ENCODE results near the gene APOLD1. TPM values are rescaled to one million over a fixed set of nuclear protein-coding genes. Genes with fewer than 3 reads are reported as not detected.
"Not testable (repeated sequence)": the region's sequence is repeated elsewhere in the genome, so short reads cannot be mapped to it uniquely, and the experiment has no call there.

The APOLD1 gene
- total RNA-seq, 2 experiments from 2014 or later = 2.6 to 2.7 TPM

DNA sequence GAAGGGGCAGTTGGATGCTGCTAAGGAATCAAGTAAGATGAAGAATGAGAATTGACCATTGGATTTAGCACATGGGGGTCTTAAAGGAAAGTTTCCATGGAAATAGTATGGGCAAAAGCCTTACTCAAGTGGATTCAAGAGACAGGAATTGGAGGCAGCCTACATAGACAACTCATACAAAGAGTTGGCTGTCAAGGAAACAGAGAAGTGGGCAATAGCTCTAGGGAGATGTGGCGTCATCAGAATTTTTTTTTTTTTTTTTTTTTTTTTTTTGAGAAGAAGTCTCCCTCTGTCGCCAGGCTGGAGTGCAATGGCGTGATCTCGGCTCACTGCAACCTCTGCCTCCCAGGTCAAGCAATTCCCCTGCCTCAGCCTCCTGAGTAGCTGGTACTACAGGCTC is 16.2 kb downstream of the APOLD1 start:
- CTCF ChIA-PET, POLR2A ChIA-PET: not testable (repeated sequence)

GRCh38 chr12:12803186-12803585 is 17.7 kb downstream of the APOLD1 start:
- CTCF ChIA-PET = interaction anchor here (1.2 kb wide), 1 partner anchor 409 kb away, joined by 4 read pairs; no protein-coding TSS in a partner anchor
- POLR2A ChIA-PET = no interaction called here

- CTCF ChIA-PET = interaction anchor here (2.7 kb wide), 1 partner anchor 15 kb away, joined by 10 read pairs; no protein-coding TSS in a partner anchor
- POLR2A ChIA-PET = no interaction called here
Measured at GRCh38 chr12:12804011-12804410, 18.6 kb downstream of the APOLD1 start.

DNA sequence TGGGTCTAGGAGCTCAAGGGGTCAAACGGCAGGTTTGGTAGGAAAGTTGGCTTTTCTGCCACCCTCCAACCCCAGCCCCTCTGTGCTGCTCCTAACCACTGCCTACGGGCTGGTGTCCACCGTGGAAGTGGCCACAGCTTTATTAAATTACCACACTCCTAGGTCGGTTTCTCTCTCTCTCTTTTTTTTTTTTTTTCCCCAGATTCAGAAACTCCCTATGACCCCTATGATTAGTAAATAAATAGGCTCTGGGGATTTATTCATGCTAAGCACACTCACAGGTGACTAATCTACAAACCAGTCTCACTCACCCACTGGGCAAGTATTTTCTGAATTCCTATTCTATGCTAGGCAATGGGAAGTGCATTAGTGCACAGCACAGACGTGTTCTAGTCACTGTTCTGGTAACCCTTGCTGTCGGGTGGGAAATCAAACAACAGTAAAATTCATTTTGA is 19.0 kb downstream of the APOLD1 start:
- CTCF ChIA-PET = interaction anchor here (2.7 kb wide), 1 partner anchor 15 kb away, joined by 10 read pairs; no protein-coding TSS in a partner anchor
- POLR2A ChIA-PET = no interaction called here

GRCh38 chr12:12806784-12807516 is 21.5 kb downstream of the APOLD1 start:
- ChIA-PET POLR2A (interaction anchor here (0.7 kb wide), 1 partner anchor 17 kb away, joined by 3 read pairs; no protein-coding TSS in a partner anchor), CTCF (interaction anchor here (1.8 kb wide), 1 partner anchor 19 kb away, joined by 5 read pairs; no protein-coding TSS in a partner anchor)

GRCh38 chr12:12807517-12807903 is 22.1 kb downstream of the APOLD1 start:
- CTCF ChIA-PET = interaction anchor here (1.8 kb wide), 1 partner anchor 20 kb away, joined by 5 read pairs; no protein-coding TSS in a partner anchor
- POLR2A ChIA-PET = not testable (repeated sequence)

DNA sequence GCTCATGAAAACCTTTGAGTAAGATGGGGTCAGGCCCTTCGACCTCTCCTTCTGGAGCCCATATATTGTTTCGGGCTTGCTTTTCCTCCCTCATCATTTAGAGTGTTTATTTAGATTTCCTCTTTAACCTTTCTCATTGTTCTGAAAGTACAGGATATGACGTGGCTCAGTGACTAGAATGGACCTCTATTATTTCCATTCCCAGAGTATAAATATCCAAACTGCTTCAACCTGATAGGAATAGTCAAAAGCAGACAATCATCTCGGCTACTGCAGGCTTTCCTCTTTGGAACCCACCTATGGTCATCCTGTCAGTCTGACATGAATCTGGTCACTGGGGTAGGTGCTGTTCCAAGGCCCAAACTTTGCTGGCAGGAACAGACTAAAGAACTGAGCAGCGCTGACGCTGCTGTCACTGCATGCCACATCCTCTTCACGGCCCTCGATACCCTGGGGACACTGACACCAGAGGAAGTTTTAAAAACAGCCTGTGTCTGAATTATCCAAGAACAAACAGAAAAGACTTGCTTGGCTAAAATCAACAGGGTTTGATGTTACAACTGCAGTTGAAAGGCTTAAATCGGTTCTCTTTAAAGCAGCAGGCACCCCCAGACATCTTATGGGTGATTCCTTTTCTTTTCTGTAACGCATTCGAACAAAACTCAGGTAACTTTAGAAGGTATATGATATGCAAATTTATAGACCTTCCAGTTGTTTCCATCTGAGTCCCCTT is 22.7 kb downstream of the APOLD1 start:
- CTCF ChIA-PET = interaction anchor here (0.6 kb wide), 1 partner anchor 20 kb away, joined by 3 read pairs; no protein-coding TSS in a partner anchor
- POLR2A ChIA-PET = no interaction called here

DNA sequence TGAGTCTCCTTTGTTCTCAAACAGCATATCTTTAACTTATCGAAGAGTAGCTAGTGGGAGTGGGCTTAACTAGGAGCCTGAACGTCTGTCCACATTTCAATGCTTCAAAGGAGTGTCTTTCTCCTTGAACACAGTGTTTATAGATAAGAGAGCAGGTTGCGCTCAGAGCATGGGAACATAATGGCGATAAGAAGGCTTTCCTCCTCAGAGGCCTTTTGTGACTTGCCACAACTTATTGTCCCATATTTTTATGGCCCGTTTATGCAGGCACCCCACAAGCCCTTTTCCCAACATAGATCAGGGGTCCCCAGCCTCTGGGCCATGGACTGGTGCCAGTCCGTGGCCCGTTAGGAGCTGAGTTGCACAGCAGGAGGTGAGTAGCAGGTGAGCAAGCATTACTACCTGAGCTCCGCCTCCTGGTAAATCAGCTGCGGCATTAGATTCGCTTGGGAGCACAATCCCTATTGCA is 25.1 kb downstream of the APOLD1 start:
- ChIA-PET POLR2A (no interaction called here), CTCF (no interaction called here)

DNA sequence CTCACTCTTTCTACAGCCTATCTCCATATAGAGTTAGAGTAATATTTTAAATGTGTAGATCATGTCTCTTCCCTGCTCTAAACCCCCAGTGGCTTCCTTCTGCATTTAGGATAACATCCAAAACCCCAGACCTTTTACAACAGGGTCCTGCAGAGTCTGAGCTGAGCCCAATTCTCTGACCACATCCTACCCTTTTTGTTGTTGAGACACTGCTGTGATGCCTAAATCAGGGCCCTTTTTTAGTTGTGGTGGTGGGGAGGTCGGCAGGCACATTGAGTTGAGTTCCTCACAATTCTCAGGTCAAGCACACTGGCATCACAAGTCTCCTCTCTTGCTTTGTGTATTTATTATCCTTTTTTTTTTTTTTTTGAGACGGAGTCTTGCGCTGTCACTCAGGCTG is 25.9 kb downstream of the APOLD1 start:
- ChIA-PET CTCF (no interaction called here), POLR2A (no interaction called here)

DNA sequence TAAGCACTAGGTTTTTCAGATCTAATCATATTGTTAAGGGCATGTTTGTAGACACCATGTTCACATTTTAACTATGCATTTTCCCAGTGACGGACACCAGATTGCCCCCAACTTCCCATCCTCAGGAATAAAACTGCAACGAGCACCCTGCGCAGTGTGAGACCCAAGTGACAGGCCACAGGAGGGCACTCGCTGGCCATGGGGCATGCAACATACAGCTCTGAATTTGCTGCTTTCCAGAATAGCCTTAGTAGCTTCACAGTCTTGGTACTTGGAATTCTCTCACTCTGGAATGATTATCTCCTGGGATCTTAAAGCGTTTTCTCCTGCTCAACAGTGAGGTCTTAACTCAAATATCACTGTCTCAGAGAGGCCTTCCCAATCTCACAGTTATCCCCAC is 26.7 kb downstream of the APOLD1 start:
- ChIA-PET CTCF (interaction anchor here (1.4 to 2.2 kb wide), 2 partner anchors 19 to 23 kb away, joined by 4 to 18 read pairs; no protein-coding TSS in a partner anchor), POLR2A (interaction anchor here (0.6 kb wide), 1 partner anchor 224 kb away, joined by 4 read pairs; no protein-coding TSS in a partner anchor)

- CTCF ChIA-PET = interaction anchor here (1.4 to 2.2 kb wide), 2 partner anchors 20 to 24 kb away, joined by 4 to 18 read pairs; no protein-coding TSS in a partner anchor
- POLR2A ChIA-PET = interaction anchor here (0.6 kb wide), 2 partner anchors 224 to 478 kb away, joined by 3 to 4 read pairs; no protein-coding TSS in a partner anchor
Measured at GRCh38 chr12:12812618-12813119, 27.2 kb downstream of the APOLD1 start.

GRCh38 chr12:12813120-12814101 is 28.0 kb downstream of the APOLD1 start, which contains the start of gene DDX47:
TSS of gene DDX47 (plus strand) at chr12:12813346. CDS start at chr12:12813368, 22 bp downstream.
- CTCF ChIA-PET = interaction anchor here (0.9 to 2.2 kb wide), 6 partner anchors 13 to 77 kb away, joined by 3 to 18 read pairs (median 4); partner anchors contain the start of gene APOLD1
- POLR2A ChIA-PET = interaction anchor here (0.6 to 1.6 kb wide), 5 partner anchors 24 to 479 kb away, joined by 3 to 6 read pairs (median 4); no protein-coding TSS in a partner anchor

GRCh38 chr12:12817616-12818015 is 32.2 kb downstream of the APOLD1 start:
- CTCF ChIA-PET = no interaction called here
- POLR2A ChIA-PET = no interaction called here

DNA sequence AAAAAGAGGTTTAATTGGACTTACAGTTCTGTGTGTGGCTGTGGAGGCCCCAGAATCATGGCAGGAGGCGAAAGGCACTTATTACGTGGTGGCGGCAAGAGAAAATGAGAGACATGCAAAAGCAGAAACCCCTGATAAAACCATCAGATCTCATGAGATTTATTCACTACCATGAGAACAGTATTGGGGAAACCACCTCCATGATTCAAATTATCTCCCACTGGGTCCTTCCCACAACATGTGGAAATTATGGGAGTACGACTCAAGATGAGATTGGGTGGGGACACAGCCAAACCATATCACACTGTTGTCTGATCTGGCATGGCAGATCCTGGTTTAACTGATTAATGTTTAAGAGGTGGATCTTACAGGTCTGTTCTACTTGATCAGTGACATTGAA is 33.2 kb downstream of the APOLD1 start:
- ChIA-PET POLR2A (interaction anchor here (0.6 kb wide), 1 partner anchor 377 kb away, joined by 3 read pairs; no protein-coding TSS in a partner anchor), CTCF (interaction anchor here (1.7 kb wide), 1 partner anchor 19 kb away, joined by 4 read pairs; no protein-coding TSS in a partner anchor)

- POLR2A ChIA-PET = interaction anchor here (0.6 to 0.7 kb wide), 2 partner anchors 179 to 376 kb away, joined by 3 to 6 read pairs; no protein-coding TSS in a partner anchor
- CTCF ChIA-PET = interaction anchor here (1.7 kb wide), 1 partner anchor 19 kb away, joined by 4 read pairs; no protein-coding TSS in a partner anchor
Measured at GRCh38 chr12:12819221-12819620, 33.8 kb downstream of the APOLD1 start.

GRCh38 chr12:12819752-12820311 is 34.4 kb downstream of the APOLD1 start:
- POLR2A ChIA-PET = interaction anchor here (0.7 kb wide), 1 partner anchor 179 kb away, joined by 6 read pairs; no protein-coding TSS in a partner anchor
- CTCF ChIA-PET = interaction anchor here (1.7 kb wide), 1 partner anchor 18 kb away, joined by 4 read pairs; no protein-coding TSS in a partner anchor

DNA sequence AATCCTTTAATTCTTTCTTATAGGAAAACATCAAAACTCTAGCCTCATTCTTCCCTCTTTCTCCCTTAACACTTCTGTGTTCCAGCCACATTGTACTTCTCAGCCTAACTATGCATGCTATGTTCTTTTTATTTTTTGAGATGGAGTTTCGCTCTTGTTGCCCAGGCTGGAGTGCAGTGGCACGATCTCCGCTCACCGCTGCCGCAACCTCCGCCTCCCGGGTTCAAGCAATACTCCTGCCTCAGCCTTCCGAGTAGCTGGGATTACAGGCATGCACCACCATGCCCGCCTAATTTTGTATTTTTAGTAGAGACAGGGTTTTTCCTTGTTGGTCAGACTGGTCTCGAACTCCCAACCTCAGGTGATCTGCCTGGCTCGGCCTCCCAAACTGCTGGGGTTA is 34.9 kb downstream of the APOLD1 start:
- POLR2A ChIA-PET, CTCF ChIA-PET: not testable (repeated sequence)

DNA sequence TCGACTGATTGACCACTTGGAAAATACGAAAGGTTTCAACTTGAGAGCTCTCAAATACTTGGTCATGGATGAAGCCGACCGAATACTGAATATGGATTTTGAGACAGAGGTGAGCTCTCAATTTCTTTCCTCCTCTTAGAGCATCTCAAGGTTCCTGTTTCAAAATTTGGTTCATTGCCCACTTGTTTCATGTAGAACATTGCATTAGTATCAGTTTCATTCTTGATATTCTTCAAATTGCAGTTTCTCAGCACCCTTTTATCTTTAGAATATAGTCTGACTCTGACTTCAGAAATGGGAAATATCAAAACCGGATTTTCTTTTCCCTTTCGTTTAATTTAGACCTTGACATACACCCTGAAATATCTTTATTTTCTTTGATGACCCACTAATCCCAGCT is 36.5 kb downstream of the APOLD1 start:
- POLR2A ChIA-PET = no interaction called here
- CTCF ChIA-PET = interaction anchor here (1.0 kb wide), 1 partner anchor 16 kb away, joined by 4 read pairs; no protein-coding TSS in a partner anchor

Measured in activated CD8-positive, alpha-beta memory T cell treated with anti-CD3 and anti-CD28 coated beads for 36 hours (primary cell).